GM12865 (cell line): ENCODE results near the gene SIGLEC12.

ENCODE experiments used
- DNase-seq: peaks from one replicate; pipeline ENCODE4 v3.0.0; 2010; ENCODE audit warnings: low read depth
- H3K4me3 ChIP-seq: 2 replicates; pipeline ENCODE4 v1.5.1; 2011; ENCODE audit warnings: mild to moderate bottlenecking, low read depth, low read length, control low read depth
- CTCF ChIP-seq: IDR thresholded peaks from 2 replicates; pipeline ENCODE4 v1.5.1; 2011; ENCODE audit warnings: low read length, control low read depth, low read depth, inconsistent platforms; ENCODE audit not compliant: insufficient read depth; ENCODE audit errors: missing control alignments

SIGLEC12 gene

DNA sequence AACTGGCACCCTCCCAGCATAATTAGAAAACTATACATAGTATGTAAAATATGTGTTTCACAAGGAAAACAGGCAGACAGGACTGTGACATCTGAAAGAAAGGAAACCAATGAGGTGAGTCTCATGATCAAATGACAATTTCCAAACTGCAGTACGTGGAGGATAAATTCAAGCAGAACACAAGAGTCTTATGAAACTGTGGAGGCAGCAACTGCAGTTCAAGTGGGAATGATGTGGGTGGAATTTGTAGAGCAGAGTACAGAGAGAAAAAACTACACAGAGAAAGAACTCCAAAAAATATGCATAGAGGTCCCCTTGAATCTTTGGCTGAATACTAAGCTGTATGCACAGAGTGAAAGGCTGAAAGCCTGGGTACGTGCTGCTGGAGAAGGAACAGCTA is 20.2 kb upstream of the SIGLEC12 start:
- TF ChIP-seq CTCF: no peak
- no peak overlapping the region for H3K4me3 ChIP-seq
- no peak for DNase-seq

DNA sequence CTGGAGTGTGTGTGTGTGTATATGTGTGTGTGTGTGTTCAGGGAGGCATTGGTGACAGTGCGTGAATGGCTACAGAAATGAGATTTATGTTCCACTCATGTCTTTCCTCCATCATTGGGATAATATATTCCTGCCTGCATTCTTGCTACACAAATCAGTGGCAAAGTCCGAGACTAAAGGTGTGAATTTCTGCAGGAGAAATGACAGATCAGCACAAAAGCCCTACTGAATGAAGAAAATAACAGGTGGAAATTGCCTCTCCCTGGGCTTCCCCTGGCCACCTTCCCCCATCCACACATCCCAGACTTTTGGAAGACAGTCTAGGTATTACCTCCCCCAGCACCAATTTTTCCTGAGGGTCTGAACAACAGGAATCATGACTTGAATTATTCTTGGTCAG is 19.8 kb upstream of the SIGLEC12 start:
- no peak overlapping the region for H3K4me3 ChIP-seq
- DNase-seq: no peak
- no peak for TF ChIP-seq CTCF

GRCh38 chr19:51520728-51521127 is 19.1 kb upstream of the SIGLEC12 start:
- DNase-seq: no peak
- TF ChIP-seq CTCF: no peak
- H3K4me3 ChIP-seq: no peak overlapping the region

GRCh38 chr19:51514866-51515481 is 13.4 kb upstream of the SIGLEC12 start:
- TF ChIP-seq CTCF: peak; percentile 78
- no peak overlapping the region for H3K4me3 ChIP-seq
- peak; percentile 72 for DNase-seq

GRCh38 chr19:51513968-51514367 is 12.4 kb upstream of the SIGLEC12 start:
- DNase-seq: no peak
- no peak overlapping the region for H3K4me3 ChIP-seq
- TF ChIP-seq CTCF: no peak

- TF ChIP-seq CTCF: peak; percentile 51
- no peak overlapping the region for H3K4me3 ChIP-seq
- peak; percentile 28 for DNase-seq
These were observed 9.8 kb upstream of the SIGLEC12 start for GRCh38 chr19:51511353-51511752.

DNA sequence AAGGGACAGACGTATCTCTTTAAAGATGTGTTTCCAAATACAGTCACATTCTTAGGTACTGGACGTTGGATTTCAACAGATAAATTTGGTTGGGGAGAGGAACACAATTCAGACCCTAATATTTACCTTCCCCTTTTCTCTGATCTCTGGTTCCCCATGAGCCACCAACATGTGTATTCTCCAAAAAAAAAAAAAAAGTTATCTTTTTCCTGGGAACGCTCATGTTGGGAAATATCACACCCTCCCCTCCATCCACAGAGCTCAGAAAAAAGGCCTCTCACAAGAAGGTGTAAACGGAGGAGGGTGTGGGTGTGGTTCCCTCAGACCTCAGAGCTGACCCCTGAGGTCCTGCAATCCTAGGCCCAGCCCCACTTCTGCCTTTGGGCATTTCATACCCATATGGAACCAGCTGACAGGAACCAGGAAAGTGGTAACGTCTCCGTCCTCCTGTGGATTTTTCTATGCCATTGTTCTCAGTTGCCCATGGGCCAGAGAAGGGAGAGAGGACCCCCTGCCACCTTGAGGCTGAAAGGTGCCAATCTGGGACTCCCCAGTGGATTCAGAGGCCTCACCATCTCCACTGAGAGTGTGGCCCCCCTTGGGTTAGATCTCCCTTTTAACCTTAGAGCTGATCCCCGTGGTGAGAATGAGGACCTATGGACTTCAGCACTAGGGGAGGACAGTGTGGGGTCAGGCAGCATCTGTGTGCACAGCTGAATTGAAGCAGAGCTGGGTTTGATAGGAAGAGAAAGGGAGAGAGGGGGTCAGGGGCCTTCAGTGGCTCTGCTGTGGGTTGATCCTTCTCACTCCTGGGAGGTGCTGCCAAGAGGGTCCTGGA is 8.4 kb upstream of the SIGLEC12 start:
- TF ChIP-seq CTCF: no peak
- no peak for DNase-seq
- H3K4me3 ChIP-seq: no peak overlapping the region
